Immature natural killer cell (primary cell): ENCODE measurements around the gene NPHS1. TPM values are rescaled to one million over a fixed set of nuclear protein-coding genes. Genes with fewer than 3 reads are reported as not detected.
A peak's percentile ranks its signal among the peaks of the same experiment; 100 is the strongest.

Experiments
- DNase-seq, 3 donors: peaks; one replicate each; pipeline ENCODE4 v3.0.0; 2022; ENCODE audit warnings: mixed read lengths in 1 of 3
- H3K27ac Mint-ChIP-seq, 6 donors: one replicate each; pipeline ENCODE4 v1.8.0; 2020; ENCODE audit warnings: mixed read lengths in 6 of 6, mild to moderate bottlenecking in 5 of 6, inconsistent platforms in 4 of 6, moderate library complexity in 3 of 6
- H3K27me3 Mint-ChIP-seq, 3 donors: one replicate each; pipeline ENCODE4 v1.8.0; 2020 to 2021; ENCODE audit warnings: low read depth in 3 of 3, mild to moderate bottlenecking in 3 of 3, mixed read lengths in 3 of 3, moderate library complexity in 3 of 3, inconsistent platforms in 1 of 3
- H3K36me3 Mint-ChIP-seq, 3 donors: one replicate each; pipeline ENCODE4 v1.8.0; 2020; ENCODE audit warnings: mixed read lengths in 3 of 3, inconsistent platforms in 2 of 3, mild to moderate bottlenecking in 2 of 3
- H3K4me1 Mint-ChIP-seq, 2 donors: one replicate each; pipeline ENCODE4 v1.8.0; 2020; ENCODE audit warnings: inconsistent platforms in 2 of 2, mild to moderate bottlenecking in 2 of 2, mixed read lengths in 2 of 2, moderate library complexity in 1 of 2
- H3K4me3 Mint-ChIP-seq, 5 donors: one replicate each; pipeline ENCODE4 v1.8.0; 2020; ENCODE audit warnings: mild to moderate bottlenecking in 5 of 5, mixed read lengths in 5 of 5, inconsistent platforms in 3 of 5, moderate library complexity in 3 of 5
- H3K9me3 Mint-ChIP-seq, 6 donors: one replicate each; pipeline ENCODE4 v1.8.0; 2020; ENCODE audit warnings: mild to moderate bottlenecking in 6 of 6, mixed read lengths in 6 of 6, inconsistent platforms in 4 of 6, moderate library complexity in 3 of 6
- polyA plus RNA-seq, 3 donors: library from polyadenylated mRNA; unstranded; fragments of 300-500 nt; fragmentation: Illumina TruSeq; gene quantifications; one replicate each; pipeline ENCODE4 v1.2.3, GENCODE V29; 2021

Gene NPHS1
- polyA plus RNA-seq, 3 donors from 2014 or later, result not detected

GRCh38 chr19:35830986-35831385, 21.3 kb downstream of the NPHS1 start:
- DNase-seq, result no peak
- no peak overlapping the region for H3K27ac Mint-ChIP-seq
- no peaks in the 10 kb centered on the region for H3K36me3 Mint-ChIP-seq
- H3K9me3 Mint-ChIP-seq, result no peaks in the 10 kb centered on the region
- H3K4me1 Mint-ChIP-seq, result no peaks in the 10 kb centered on the region
- H3K27me3 Mint-ChIP-seq, result peaks cover 4 to 10% (median 7%) of the 10 kb centered on the region in 3 donors
- no peak overlapping the region for H3K4me3 Mint-ChIP-seq

- Mint-ChIP-seq H3K4me3 (no peak overlapping the region), H3K27ac (no peak overlapping the region), H3K27me3 (peaks cover 10 to 11% (median 11%) of the 10 kb centered on the region in 3 donors)
These were observed 23.5 kb downstream of the NPHS1 start for GRCh38 chr19:35828692-35829301.

GRCh38 chr19:35824150-35824549, 28.2 kb downstream of the NPHS1 start:
- no peak for DNase-seq
- no peaks in the 10 kb centered on the region for H3K9me3 Mint-ChIP-seq
- peaks cover 3 to 6% of the 10 kb centered on the region in 2 donors for H3K4me1 Mint-ChIP-seq
- H3K36me3 Mint-ChIP-seq, result no peaks in the 10 kb centered on the region
- H3K27ac Mint-ChIP-seq, result no peak overlapping the region
- peaks cover 12 to 19% (median 14%) of the 10 kb centered on the region in 3 donors for H3K27me3 Mint-ChIP-seq
- H3K4me3 Mint-ChIP-seq, result no peak overlapping the region

More at GRCh38 chr19:35828692-35829301, 23.5 kb downstream of the NPHS1 start:
- no peaks in the 10 kb centered on the region for H3K36me3 Mint-ChIP-seq
- H3K9me3 Mint-ChIP-seq, result no peaks in the 10 kb centered on the region
- H3K4me1 Mint-ChIP-seq, result no peaks in the 10 kb centered on the region
- DNase-seq, result peak; percentile 5 to 37 (median 28)

- Mint-ChIP-seq H3K4me1 (peaks cover 3 to 6% of the 10 kb centered on the region in 2 donors), H3K9me3 (no peaks in the 10 kb centered on the region), H3K36me3 (no peaks in the 10 kb centered on the region), H3K4me3 (no peak overlapping the region), H3K27me3 (peaks cover 12 to 20% (median 14%) of the 10 kb centered on the region in 3 donors), H3K27ac (no peak overlapping the region)
- no peak for DNase-seq
These were observed 29.7 kb downstream of the NPHS1 start for GRCh38 chr19:35822579-35822978.

GRCh38 chr19:35818445-35818844, 33.9 kb downstream of the NPHS1 start:
- Mint-ChIP-seq H3K36me3 (no peaks in the 10 kb centered on the region), H3K4me3 (no peak overlapping the region), H3K4me1 (peaks cover 3 to 6% of the 10 kb centered on the region in 2 donors), H3K9me3 (peaks cover 0 to 3% (median 0%) of the 10 kb centered on the region in 6 donors), H3K27ac (no peak overlapping the region), H3K27me3 (peaks cover 7 to 24% (median 10%) of the 10 kb centered on the region in 3 donors)
- DNase-seq, result no peak

GRCh38 chr19:35816846-35817245, 35.5 kb downstream of the NPHS1 start:
- Mint-ChIP-seq H3K36me3 (no peaks in the 10 kb centered on the region), H3K9me3 (peaks cover 0 to 3% (median 0%) of the 10 kb centered on the region in 6 donors), H3K27ac (no peak overlapping the region), H3K27me3 (peaks cover 4 to 17% (median 7%) of the 10 kb centered on the region in 3 donors), H3K4me1 (peaks cover 3 to 6% of the 10 kb centered on the region in 2 donors), H3K4me3 (no peak overlapping the region)
- DNase-seq, result no peak

GRCh38 chr19:35816262-35816661, 36.0 kb downstream of the NPHS1 start:
- H3K27me3 Mint-ChIP-seq, result peaks cover 4 to 17% (median 7%) of the 10 kb centered on the region in 3 donors
- peaks cover 3 to 6% of the 10 kb centered on the region in 2 donors for H3K4me1 Mint-ChIP-seq
- DNase-seq, result no peak
- H3K36me3 Mint-ChIP-seq, result no peaks in the 10 kb centered on the region
- peaks cover 0 to 3% (median 0%) of the 10 kb centered on the region in 6 donors for H3K9me3 Mint-ChIP-seq
- H3K4me3 Mint-ChIP-seq, result no peak overlapping the region
- no peak overlapping the region for H3K27ac Mint-ChIP-seq

GRCh38 chr19:35813043-35813890, 39.0 kb downstream of the NPHS1 start:
- no peak overlapping the region for H3K4me3 Mint-ChIP-seq
- H3K27ac Mint-ChIP-seq, result no peak overlapping the region
- no peak for DNase-seq
- no peaks in the 10 kb centered on the region for H3K4me1 Mint-ChIP-seq
- H3K9me3 Mint-ChIP-seq, result peaks cover 0 to 3% (median 0%) of the 10 kb centered on the region in 6 donors
- peaks cover 3 to 13% (median 4%) of the 10 kb centered on the region in 3 donors for H3K27me3 Mint-ChIP-seq
- H3K36me3 Mint-ChIP-seq, result no peaks in the 10 kb centered on the region

GRCh38 chr19:35812220-35813042, 39.9 kb downstream of the NPHS1 start, which contains the start of gene PRODH2:
TSS of gene PRODH2 (minus strand) at chr19:35812845. CDS start at chr19:35812805, 40 bp downstream.
- Mint-ChIP-seq H3K9me3 (peaks cover 0 to 3% (median 0%) of the 10 kb centered on the region in 6 donors), H3K4me1 (no peaks in the 10 kb centered on the region), H3K27ac (no peak within 1 kb of the TSS), H3K27me3 (peaks cover 3 to 7% (median 4%) of the 10 kb centered on the region in 3 donors), H3K36me3 (no peaks in the 10 kb centered on the region), H3K4me3 (no peak within 1 kb of the TSS)
- no peak for DNase-seq

GRCh38 chr19:35811317-35812219, 40.7 kb downstream of the NPHS1 start:
- H3K36me3 Mint-ChIP-seq, result no peaks in the 10 kb centered on the region

GRCh38 chr19:35807633-35808032, 44.7 kb downstream of the NPHS1 start:
- Mint-ChIP-seq H3K27me3 (peaks cover 0 to 8% (median 3%) of the 10 kb centered on the region in 3 donors), H3K36me3 (no peaks in the 10 kb centered on the region), H3K27ac (no peak overlapping the region), H3K4me1 (peaks cover 20 to 22% of the 10 kb centered on the region in 2 donors), H3K9me3 (no peaks in the 10 kb centered on the region), H3K4me3 (no peak overlapping the region)
- DNase-seq, result no peak

More at GRCh38 chr19:35811317-35812219, 40.7 kb downstream of the NPHS1 start:
- H3K4me3 Mint-ChIP-seq, result no peak overlapping the region
- H3K9me3 Mint-ChIP-seq, result peaks cover 0 to 3% (median 0%) of the 10 kb centered on the region in 6 donors
- H3K4me1 Mint-ChIP-seq, result no peaks in the 10 kb centered on the region
- peaks cover 4 to 5% (median 4%) of the 10 kb centered on the region in 3 donors for H3K27me3 Mint-ChIP-seq
- H3K27ac Mint-ChIP-seq, result no peak overlapping the region
- no peak for DNase-seq

- Mint-ChIP-seq H3K9me3 (no peaks in the 10 kb centered on the region), H3K4me3 (no peak overlapping the region), H3K36me3 (no peaks in the 10 kb centered on the region), H3K4me1 (peaks cover 20 to 26% of the 10 kb centered on the region in 2 donors), H3K27me3 (peaks cover 0 to 8% (median 3%) of the 10 kb centered on the region in 3 donors), H3K27ac (no peak overlapping the region)
- no peak for DNase-seq
These were observed 45.7 kb downstream of the NPHS1 start for GRCh38 chr19:35806597-35806996.
